SU-DHL-6 (cell line): Measurements from ENCODE around the gene CD247.

Experiments used
- EZH2phosphoT487 ChIP-seq: fragments of 200-600 bp; sonication (generic), shearing (Covaris generic); conservative IDR thresholded peaks from 2 replicates; pipeline ENCODE4 v1.6.1; 2018; ENCODE audit warnings: mild to moderate bottlenecking, antibody characterized with exemption, low read length, moderate library complexity, mixed read lengths
- TF ChIP-seq, protein P1 (sequence below): fragments of 200-600 bp; sonication (generic); IDR thresholded peaks from one replicate; pipeline ENCODE4 v1.5.1; 2017; ENCODE audit warnings: antibody characterized with exemption, mild to moderate bottlenecking, low read length, moderate library complexity; ENCODE audit not compliant: insufficient read depth, poor library complexity, severe bottlenecking

- TF ChIP-seq, protein P1, sequence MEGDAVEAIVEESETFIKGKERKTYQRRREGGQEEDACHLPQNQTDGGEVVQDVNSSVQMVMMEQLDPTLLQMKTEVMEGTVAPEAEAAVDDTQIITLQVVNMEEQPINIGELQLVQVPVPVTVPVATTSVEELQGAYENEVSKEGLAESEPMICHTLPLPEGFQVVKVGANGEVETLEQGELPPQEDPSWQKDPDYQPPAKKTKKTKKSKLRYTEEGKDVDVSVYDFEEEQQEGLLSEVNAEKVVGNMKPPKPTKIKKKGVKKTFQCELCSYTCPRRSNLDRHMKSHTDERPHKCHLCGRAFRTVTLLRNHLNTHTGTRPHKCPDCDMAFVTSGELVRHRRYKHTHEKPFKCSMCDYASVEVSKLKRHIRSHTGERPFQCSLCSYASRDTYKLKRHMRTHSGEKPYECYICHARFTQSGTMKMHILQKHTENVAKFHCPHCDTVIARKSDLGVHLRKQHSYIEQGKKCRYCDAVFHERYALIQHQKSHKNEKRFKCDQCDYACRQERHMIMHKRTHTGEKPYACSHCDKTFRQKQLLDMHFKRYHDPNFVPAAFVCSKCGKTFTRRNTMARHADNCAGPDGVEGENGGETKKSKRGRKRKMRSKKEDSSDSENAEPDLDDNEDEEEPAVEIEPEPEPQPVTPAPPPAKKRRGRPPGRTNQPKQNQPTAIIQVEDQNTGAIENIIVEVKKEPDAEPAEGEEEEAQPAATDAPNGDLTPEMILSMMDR, result no peak
- TF ChIP-seq EZH2phosphoT487, result no peak
Measured at GRCh38 chr1:167516404-167517388, 1.6 kb downstream of the CD247 start.
